ENCODE measurements around the gene KRT82.
"Not testable (repeated sequence)": the region's sequence is repeated elsewhere in the genome, so short reads cannot be mapped to it uniquely, and the experiment has no call there.

The KRT82 gene

DNA sequence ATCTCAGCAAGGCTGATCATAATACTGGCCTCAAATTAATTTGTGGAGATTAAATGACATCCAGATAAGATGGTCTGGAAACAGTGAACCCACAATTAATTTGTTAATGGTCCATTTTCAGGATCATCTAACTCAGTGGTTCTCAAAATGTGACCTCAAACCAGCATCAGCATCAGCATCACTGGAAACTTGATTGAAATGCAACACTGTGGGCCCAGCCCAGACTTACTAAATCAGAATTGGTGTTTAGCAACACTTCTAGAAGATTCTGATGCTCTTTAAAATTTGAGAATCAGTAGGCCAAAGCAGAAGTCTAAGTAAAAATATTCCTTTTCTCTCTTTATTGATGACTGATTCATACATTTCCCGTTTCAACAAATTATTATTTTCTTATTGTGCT is 10.7 kb upstream of the KRT82 start:
- H3K4me3 ChIP-seq (ENCODE audit: low read depth, low read length) = no peak overlapping the region
- TF ChIP-seq, protein P1, sequence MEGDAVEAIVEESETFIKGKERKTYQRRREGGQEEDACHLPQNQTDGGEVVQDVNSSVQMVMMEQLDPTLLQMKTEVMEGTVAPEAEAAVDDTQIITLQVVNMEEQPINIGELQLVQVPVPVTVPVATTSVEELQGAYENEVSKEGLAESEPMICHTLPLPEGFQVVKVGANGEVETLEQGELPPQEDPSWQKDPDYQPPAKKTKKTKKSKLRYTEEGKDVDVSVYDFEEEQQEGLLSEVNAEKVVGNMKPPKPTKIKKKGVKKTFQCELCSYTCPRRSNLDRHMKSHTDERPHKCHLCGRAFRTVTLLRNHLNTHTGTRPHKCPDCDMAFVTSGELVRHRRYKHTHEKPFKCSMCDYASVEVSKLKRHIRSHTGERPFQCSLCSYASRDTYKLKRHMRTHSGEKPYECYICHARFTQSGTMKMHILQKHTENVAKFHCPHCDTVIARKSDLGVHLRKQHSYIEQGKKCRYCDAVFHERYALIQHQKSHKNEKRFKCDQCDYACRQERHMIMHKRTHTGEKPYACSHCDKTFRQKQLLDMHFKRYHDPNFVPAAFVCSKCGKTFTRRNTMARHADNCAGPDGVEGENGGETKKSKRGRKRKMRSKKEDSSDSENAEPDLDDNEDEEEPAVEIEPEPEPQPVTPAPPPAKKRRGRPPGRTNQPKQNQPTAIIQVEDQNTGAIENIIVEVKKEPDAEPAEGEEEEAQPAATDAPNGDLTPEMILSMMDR (IDR thresholded peaks at IDR 0.05; ENCODE audit: low read depth, low read length) = no peak
- H3K4me1 ChIP-seq = no peaks in the 10 kb centered on the region

GRCh38 chr12:52415870-52416750 is 10.0 kb upstream of the KRT82 start:
- H3K36me3 ChIP-seq = no peaks in the 10 kb centered on the region
- H3K27me3 ChIP-seq = no peaks in the 10 kb centered on the region
- H3K4me1 ChIP-seq = no peaks in the 10 kb centered on the region
- no peak overlapping the region for H3K4me3 ChIP-seq (ENCODE audit: low read depth, low read length)
- TF ChIP-seq, protein P1 (IDR thresholded peaks at IDR 0.05; ENCODE audit: low read depth, low read length) = no peak
- H3K9me3 ChIP-seq = no peaks in the 10 kb centered on the region
- DNase-seq = no peak

More for the DNA sequence above, 10.7 kb upstream of the KRT82 start:
- Histone ChIP-seq H3K9me3 (no peaks in the 10 kb centered on the region), H3K36me3 (no peaks in the 10 kb centered on the region), H3K27me3 (no peaks in the 10 kb centered on the region)
- no peak for DNase-seq

- Histone ChIP-seq H3K4me3 (ENCODE audit: low read depth, low read length) (no peak overlapping the region), H3K36me3 (no peaks in the 10 kb centered on the region), H3K4me1 (no peaks in the 10 kb centered on the region), H3K9me3 (no peaks in the 10 kb centered on the region), H3K27me3 (no peaks in the 10 kb centered on the region)
- TF ChIP-seq, protein P1 (IDR thresholded peaks at IDR 0.05; ENCODE audit: low read depth, low read length) = no peak
- no peak for DNase-seq
These were observed 8.8 kb upstream of the KRT82 start for GRCh38 chr12:52414936-52415335.

- H3K36me3 ChIP-seq = no peaks in the 10 kb centered on the region
- TF ChIP-seq, protein P1 (IDR thresholded peaks at IDR 0.05; ENCODE audit: low read depth, low read length) = no peak
- no peaks in the 10 kb centered on the region for H3K4me1 ChIP-seq
- H3K4me3 ChIP-seq (ENCODE audit: low read depth, low read length) = no peak overlapping the region
- H3K9me3 ChIP-seq = no peaks in the 10 kb centered on the region
- H3K27me3 ChIP-seq = no peaks in the 10 kb centered on the region
- no peak for DNase-seq
These were observed 7.7 kb upstream of the KRT82 start for GRCh38 chr12:52413782-52414345.

- no peaks in the 10 kb centered on the region for H3K4me1 ChIP-seq
- no peaks in the 10 kb centered on the region for H3K27me3 ChIP-seq
- no peaks in the 10 kb centered on the region for H3K9me3 ChIP-seq
- no peak for DNase-seq
- no peaks in the 10 kb centered on the region for H3K36me3 ChIP-seq
- TF ChIP-seq, protein P1 (IDR thresholded peaks at IDR 0.05; ENCODE audit: low read depth, low read length) = no peak
- H3K4me3 ChIP-seq (ENCODE audit: low read depth, low read length) = no peak overlapping the region
These were observed 7.1 kb upstream of the KRT82 start for GRCh38 chr12:52413202-52413601.

- DNase-seq = no peak
- Histone ChIP-seq H3K4me1 (no peaks in the 10 kb centered on the region), H3K36me3 (no peaks in the 10 kb centered on the region), H3K9me3 (no peaks in the 10 kb centered on the region), H3K4me3 (ENCODE audit: low read depth, low read length) (no peak overlapping the region), H3K27me3 (no peaks in the 10 kb centered on the region)
- TF ChIP-seq, protein P1 (IDR thresholded peaks at IDR 0.05; ENCODE audit: low read depth, low read length) = no peak
These were observed 5.7 kb upstream of the KRT82 start for GRCh38 chr12:52411815-52412214.

DNA sequence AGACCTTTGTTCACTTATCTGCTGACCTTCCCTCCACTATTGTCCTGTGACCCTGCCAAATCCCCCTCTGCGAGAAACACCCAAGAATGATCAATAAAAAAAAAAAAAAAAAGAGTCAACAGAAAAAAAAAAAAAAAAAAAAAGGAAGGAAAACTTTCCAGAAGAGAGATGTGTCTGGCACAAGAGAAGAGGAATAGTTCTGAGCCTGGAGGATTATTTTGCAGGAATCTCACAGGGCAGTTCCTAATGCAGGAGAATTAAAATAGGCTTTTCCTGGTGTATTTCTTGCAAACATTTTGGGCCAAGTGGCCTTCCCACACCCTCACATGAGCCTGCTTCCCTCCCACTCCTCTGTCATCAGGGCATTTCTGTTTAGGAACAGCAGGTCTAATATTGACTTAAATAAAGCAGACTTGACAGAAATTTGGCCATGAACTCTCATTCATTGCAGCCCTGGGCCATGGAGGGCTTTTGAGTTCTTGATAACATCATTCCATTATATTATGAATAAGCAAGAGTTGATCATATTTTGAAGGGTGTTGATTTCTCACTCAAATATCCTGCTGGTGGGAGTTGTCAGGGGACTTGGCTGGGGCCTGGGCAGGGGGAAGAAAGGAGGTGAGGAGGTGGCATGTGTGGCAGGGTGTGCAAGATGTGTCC is 4.6 kb upstream of the KRT82 start:
- H3K4me3 ChIP-seq (ENCODE audit: low read depth, low read length); H3K36me3 ChIP-seq; DNase-seq; H3K4me1 ChIP-seq; H3K9me3 ChIP-seq; H3K27me3 ChIP-seq: not testable (repeated sequence)
